ENCODE measurements around the gene C6orf62.
"Not testable (repeated sequence)": the region's sequence is repeated elsewhere in the genome, so short reads cannot be mapped to it uniquely, and the experiment has no call there.

Gene C6orf62

DNA sequence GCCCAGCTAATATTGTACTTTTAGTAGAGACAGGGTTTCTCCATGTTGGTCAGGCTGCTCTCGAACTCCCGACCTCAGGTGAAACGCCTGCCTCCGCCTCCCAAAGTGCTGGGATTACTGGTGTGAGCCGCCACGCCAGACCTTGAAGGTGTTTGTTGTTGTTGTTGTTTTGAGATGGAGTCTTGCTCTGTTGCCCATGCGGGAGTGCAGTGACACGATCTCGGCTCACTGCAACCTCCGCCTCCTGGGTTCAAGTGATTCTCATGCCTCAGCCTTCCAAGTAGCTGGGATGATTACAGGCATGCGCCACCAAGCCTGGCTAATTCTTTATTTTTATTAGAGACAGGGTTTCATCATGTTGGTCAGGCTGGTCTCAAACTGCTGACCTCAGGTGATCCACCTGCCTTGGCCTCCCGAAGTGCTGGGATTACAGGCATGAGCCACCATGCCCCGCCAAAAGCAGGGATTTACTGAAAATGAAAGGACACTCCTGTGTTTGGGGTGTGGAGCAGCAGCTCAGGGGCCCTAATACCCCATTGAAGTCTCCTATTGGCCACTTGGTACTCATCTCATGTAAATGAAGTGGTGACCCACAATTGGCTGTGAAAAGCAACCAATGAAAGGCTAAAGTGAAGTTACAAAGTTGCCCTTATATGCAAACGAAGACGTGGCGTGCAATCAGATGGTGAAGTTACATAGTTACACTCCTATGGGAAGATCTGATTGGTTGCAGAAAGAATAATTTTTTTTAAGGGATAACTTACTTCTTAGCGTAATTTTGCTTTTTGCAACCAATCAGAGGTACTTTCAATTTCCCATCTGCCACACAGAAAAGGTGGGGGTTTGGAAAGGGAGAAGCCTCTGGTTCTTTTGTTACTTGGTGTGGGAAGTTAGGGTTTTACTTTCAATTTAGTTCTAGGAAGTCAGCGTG, 50.6 kb downstream of the C6orf62 start:
- not testable (repeated sequence) for H3K4me1 ChIP-seq (ENCODE audit: control insufficient read depth, insufficient read depth, low read length); H3K36me3 ChIP-seq (ENCODE audit: control insufficient read depth, insufficient read depth, low read length); H3K27me3 ChIP-seq (ENCODE audit: control insufficient read depth, insufficient read depth, low read length); H3K27ac ChIP-seq (ENCODE audit: low read depth, low read length); H3K9ac ChIP-seq (ENCODE audit: low read length)
- H3K4me3 ChIP-seq (ENCODE audit: low read length): peak overlapping the region; percentile 100

DNA sequence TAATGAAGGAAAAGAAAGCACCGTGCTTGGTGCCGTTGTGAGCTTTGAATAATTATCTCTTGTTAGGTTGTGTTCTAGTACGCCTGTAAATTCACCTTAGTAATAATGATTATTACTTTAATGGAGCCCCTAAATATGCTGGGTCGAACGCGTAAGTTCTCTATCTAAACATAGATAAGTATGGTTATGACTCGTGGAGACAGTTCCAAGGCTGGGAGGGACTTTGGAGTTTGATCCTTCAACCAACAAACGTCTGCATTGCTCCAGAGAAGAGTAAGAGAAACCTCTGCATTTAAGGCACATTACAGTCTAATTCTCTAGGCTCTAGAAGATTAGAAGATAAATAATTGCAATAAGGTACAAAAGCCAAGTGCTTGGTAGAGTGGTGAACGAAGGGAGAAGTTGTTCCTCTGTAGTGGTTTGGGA, 51.6 kb downstream of the C6orf62 start:
- Histone ChIP-seq H3K27ac (ENCODE audit: low read depth, low read length) (peak overlapping the region; percentile 88), H3K27me3 (ENCODE audit: control insufficient read depth, insufficient read depth, low read length) (no peaks in the 10 kb centered on the region), H3K4me3 (ENCODE audit: low read length) (peak overlapping the region; percentile 100), H3K36me3 (ENCODE audit: control insufficient read depth, insufficient read depth, low read length) (peaks cover 3% of the 10 kb centered on the region), H3K9ac (ENCODE audit: low read length) (peak overlapping the region; percentile 88), H3K4me1 (ENCODE audit: control insufficient read depth, insufficient read depth, low read length) (peaks cover 8% of the 10 kb centered on the region)

GRCh38 chr6:24666641-24667377, 52.1 kb downstream of the C6orf62 start, which contains the start of the genes ACOT13 and TDP2:
Gene ACOT13, plus strand, starts transcription at chr6:24667077. Its CDS starts 187 bp downstream, at chr6:24667264.
Gene TDP2, minus strand, starts transcription at chr6:24666899. Its CDS starts 37 bp downstream, at chr6:24666862.
- H3K4me1 ChIP-seq (ENCODE audit: control insufficient read depth, insufficient read depth, low read length): peaks cover 8% of the 10 kb centered on the region
- H3K4me3 ChIP-seq (ENCODE audit: low read length): peak within 1 kb of the TSS; percentile 100

DNA sequence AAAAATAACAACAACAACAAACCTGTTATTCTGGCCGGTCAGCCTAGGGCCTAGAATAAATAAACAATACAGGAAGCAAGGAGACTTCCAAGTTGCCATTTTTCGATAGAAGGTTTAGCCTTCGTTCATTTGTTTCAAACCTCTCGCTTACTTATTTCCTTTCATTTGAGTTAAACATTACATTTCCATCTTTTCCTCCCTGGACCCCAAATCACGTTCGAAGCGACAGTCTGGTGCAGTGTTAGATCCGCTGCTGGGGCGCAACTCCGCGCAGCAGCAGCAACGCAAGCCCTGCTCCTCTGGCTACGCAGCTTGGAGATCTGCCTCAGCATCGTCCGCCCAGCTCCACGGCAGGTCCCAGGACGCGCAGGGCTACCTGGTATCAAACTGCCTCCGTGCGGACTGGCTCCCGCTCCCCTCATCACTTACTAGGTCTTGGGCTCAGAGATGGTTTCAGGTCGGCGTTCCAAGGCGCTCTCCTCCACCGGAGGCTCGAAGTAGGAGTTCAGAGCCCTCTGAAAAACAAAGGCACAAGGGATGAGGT, 52.8 kb downstream of the C6orf62 start:
- Histone ChIP-seq H3K4me1 (ENCODE audit: control insufficient read depth, insufficient read depth, low read length) (peaks cover 8% of the 10 kb centered on the region), H3K27me3 (ENCODE audit: control insufficient read depth, insufficient read depth, low read length) (no peaks in the 10 kb centered on the region), H3K36me3 (ENCODE audit: control insufficient read depth, insufficient read depth, low read length) (peaks cover 3% of the 10 kb centered on the region), H3K4me3 (ENCODE audit: low read length) (peak overlapping the region; percentile 100), H3K9ac (ENCODE audit: low read length) (peak overlapping the region; percentile 97), H3K27ac (ENCODE audit: low read depth, low read length) (peak overlapping the region; percentile 88)

More at GRCh38 chr6:24666641-24667377, 52.1 kb downstream of the C6orf62 start, which contains the start of the genes ACOT13 and TDP2:
- H3K9ac ChIP-seq (ENCODE audit: low read length): peak within 1 kb of the TSS; percentile 97
- no peaks in the 10 kb centered on the region for H3K27me3 ChIP-seq (ENCODE audit: control insufficient read depth, insufficient read depth, low read length)
- H3K36me3 ChIP-seq (ENCODE audit: control insufficient read depth, insufficient read depth, low read length): peaks cover 3% of the 10 kb centered on the region
- H3K27ac ChIP-seq (ENCODE audit: low read depth, low read length): peak within 1 kb of the TSS; percentile 88

DNA sequence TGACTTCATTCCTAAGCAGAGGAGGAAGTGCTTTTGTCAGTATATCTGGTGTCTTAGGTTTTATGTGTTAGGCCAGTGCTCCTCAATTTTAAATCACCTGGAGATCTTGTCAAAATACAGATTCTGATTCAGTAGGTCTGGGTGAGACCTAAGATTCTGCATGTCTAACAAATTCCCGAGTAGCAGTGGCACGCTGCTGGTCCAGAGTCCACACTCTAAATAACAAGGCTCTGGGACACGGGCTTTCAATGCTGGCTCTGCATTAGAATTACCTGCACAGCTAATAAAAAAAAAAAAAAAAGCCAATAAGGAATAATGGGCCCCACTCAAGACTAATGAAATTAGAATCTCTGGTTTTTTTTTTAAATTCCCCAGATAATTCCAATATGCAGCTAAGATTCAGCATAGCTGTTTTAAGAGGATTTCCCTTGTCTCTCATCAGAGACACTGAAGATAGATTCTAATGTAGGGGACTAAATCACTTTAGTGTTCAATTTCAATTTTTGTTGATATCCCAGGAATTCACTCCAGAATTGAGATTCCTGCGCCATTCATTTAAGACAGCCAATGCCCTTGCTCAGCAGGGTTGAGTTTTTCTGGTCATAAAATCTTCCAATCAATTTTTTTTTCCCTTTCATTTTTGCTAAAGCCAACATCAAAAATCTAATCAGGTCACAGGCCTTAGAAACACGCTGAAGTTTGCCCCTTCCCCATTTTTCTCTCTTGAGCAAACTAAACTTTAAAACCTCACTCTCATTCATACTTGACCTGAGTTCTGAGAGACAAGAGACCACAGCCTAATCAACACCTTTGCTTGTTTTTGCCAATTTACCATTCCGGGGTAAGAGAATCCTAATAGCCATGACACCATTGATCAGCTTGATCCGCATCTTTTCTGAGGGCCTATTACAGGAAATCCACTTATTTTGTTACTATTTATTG, 54.6 kb downstream of the C6orf62 start:
- H3K27ac ChIP-seq (ENCODE audit: low read depth, low read length): no peak overlapping the region

GRCh38 chr6:24663189-24663588, 55.8 kb downstream of the C6orf62 start:
- Histone ChIP-seq H3K4me1 (ENCODE audit: control insufficient read depth, insufficient read depth, low read length) (peaks cover 8% of the 10 kb centered on the region), H3K27ac (ENCODE audit: low read depth, low read length) (no peak overlapping the region), H3K36me3 (ENCODE audit: control insufficient read depth, insufficient read depth, low read length) (peaks cover 3% of the 10 kb centered on the region), H3K9ac (ENCODE audit: low read length) (no peak overlapping the region), H3K4me3 (ENCODE audit: low read length) (peak overlapping the region; percentile 25), H3K27me3 (ENCODE audit: control insufficient read depth, insufficient read depth, low read length) (no peaks in the 10 kb centered on the region)

More for the DNA sequence above, 54.6 kb downstream of the C6orf62 start:
- peak overlapping the region; percentile 100 for H3K4me3 ChIP-seq (ENCODE audit: low read length)
- H3K9ac ChIP-seq (ENCODE audit: low read length): no peak overlapping the region
- peaks cover 8% of the 10 kb centered on the region for H3K4me1 ChIP-seq (ENCODE audit: control insufficient read depth, insufficient read depth, low read length)
- H3K36me3 ChIP-seq (ENCODE audit: control insufficient read depth, insufficient read depth, low read length): peaks cover 3% of the 10 kb centered on the region
- H3K27me3 ChIP-seq (ENCODE audit: control insufficient read depth, insufficient read depth, low read length): no peaks in the 10 kb centered on the region

- Histone ChIP-seq H3K36me3 (ENCODE audit: control insufficient read depth, insufficient read depth, low read length) (peaks cover 3% of the 10 kb centered on the region), H3K9ac (ENCODE audit: low read length) (no peak overlapping the region), H3K4me3 (ENCODE audit: low read length) (no peak overlapping the region), H3K27ac (ENCODE audit: low read depth, low read length) (no peak overlapping the region), H3K27me3 (ENCODE audit: control insufficient read depth, insufficient read depth, low read length) (no peaks in the 10 kb centered on the region), H3K4me1 (ENCODE audit: control insufficient read depth, insufficient read depth, low read length) (peaks cover 8% of the 10 kb centered on the region)
These were observed 56.7 kb downstream of the C6orf62 start for GRCh38 chr6:24662236-24662635.

GRCh38 chr6:24661759-24662158, 57.2 kb downstream of the C6orf62 start:
- H3K27ac ChIP-seq (ENCODE audit: low read depth, low read length); H3K4me3 ChIP-seq (ENCODE audit: low read length); H3K36me3 ChIP-seq (ENCODE audit: control insufficient read depth, insufficient read depth, low read length); H3K4me1 ChIP-seq (ENCODE audit: control insufficient read depth, insufficient read depth, low read length); H3K27me3 ChIP-seq (ENCODE audit: control insufficient read depth, insufficient read depth, low read length); H3K9ac ChIP-seq (ENCODE audit: low read length): not testable (repeated sequence)

DNA sequence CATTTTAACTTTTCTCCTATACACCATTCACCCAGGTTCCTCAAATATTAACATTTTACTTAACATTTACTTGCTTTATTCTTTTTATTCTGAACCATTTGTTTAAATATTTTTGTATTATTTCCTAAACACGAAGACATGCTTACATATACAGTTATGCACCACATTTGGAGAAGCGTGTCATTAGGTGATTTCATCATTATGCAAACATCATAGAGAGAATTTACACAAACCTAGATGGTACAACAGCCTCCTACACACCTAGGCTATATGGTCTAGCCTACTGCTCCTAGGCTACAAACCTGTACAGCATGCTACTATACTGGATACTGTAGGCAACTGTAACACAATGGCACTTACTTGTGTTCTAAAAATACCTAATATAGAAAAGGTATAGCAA, 58.8 kb downstream of the C6orf62 start:
- H3K27ac ChIP-seq (ENCODE audit: low read depth, low read length): no peak overlapping the region
- no peak overlapping the region for H3K9ac ChIP-seq (ENCODE audit: low read length)
- H3K36me3 ChIP-seq (ENCODE audit: control insufficient read depth, insufficient read depth, low read length): peaks cover 8% of the 10 kb centered on the region
- H3K27me3 ChIP-seq (ENCODE audit: control insufficient read depth, insufficient read depth, low read length): no peaks in the 10 kb centered on the region
- peaks cover under 1% of the 10 kb centered on the region for H3K4me1 ChIP-seq (ENCODE audit: control insufficient read depth, insufficient read depth, low read length)
- no peak overlapping the region for H3K4me3 ChIP-seq (ENCODE audit: low read length)

GRCh38 chr6:24659561-24659960, 59.4 kb downstream of the C6orf62 start:
- H3K36me3 ChIP-seq (ENCODE audit: control insufficient read depth, insufficient read depth, low read length): peaks cover 8% of the 10 kb centered on the region
- no peaks in the 10 kb centered on the region for H3K27me3 ChIP-seq (ENCODE audit: control insufficient read depth, insufficient read depth, low read length)

More at GRCh38 chr6:24659561-24659960, 59.4 kb downstream of the C6orf62 start:
- Histone ChIP-seq H3K4me3 (ENCODE audit: low read length) (no peak overlapping the region), H3K4me1 (ENCODE audit: control insufficient read depth, insufficient read depth, low read length) (no peaks in the 10 kb centered on the region), H3K27ac (ENCODE audit: low read depth, low read length) (no peak overlapping the region), H3K9ac (ENCODE audit: low read length) (no peak overlapping the region)
